ENCODE data around the gene KCNMA1. TPM values are rescaled to one million over a fixed set of nuclear protein-coding genes. Genes with fewer than 3 reads are reported as not detected.

The KCNMA1 gene
- total RNA-seq, 1 experiment from 2014 or later = 143 TPM

DNA sequence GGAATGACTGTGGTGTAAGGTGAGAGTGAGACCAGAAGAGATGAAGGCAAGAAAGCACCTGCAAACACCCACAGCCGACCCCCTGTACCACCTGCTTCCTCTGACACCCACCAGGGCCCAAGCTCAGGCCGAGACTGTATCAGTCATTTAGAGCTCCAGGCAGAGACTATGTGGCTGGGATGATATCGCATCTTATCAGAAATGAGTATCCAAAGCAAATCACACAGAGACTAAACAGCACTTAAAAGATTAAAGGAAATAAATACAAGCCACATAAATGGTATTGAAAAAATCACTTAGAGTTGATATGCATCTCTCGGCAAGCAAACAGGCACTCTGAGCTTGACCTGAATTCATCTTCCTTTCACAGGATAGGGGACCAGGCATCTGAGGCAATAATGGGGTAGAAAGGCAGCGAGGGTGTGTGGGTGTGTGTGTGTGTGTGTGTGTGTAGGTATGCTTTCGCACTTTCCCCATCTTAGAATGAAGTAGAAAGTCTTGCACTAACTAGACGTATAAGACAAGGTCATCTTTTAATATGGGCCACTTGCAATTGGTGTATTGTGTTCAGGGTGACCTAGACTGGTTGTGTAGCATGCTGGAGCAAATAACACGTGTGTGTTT lies 665.9 kb downstream of the KCNMA1 start:
- intact Hi-C loops (cut with micrococcal nuclease) = loop anchor here (5.0 kb wide), 6 partner anchors 36 to 779 kb away; no protein-coding TSS in a partner anchor
- no TSS peak for BruUV-seq (replicated peaks)
- ChIA-PET POLR2A (ENCODE audit: unreplicated experiment) (no interaction called here), CTCF (no interaction called here)
- H3K36me3 ChIP-seq (ENCODE audit: low read depth, low read length) = no peaks in the 10 kb centered on the region
- H3F3A ChIP-seq (ENCODE audit: low read length, unreplicated experiment) = no peaks in the 10 kb centered on the region
- H3K9ac ChIP-seq (ENCODE audit: low read length) = no peak overlapping the region
- no peak overlapping the region for H3K4me2 ChIP-seq (ENCODE audit: low read length)
- no peak overlapping the region for H3K27ac ChIP-seq (ENCODE audit: low read length)
- peaks cover 22% of the 10 kb centered on the region for H3K4me1 ChIP-seq (ENCODE audit: insufficient read depth, low read length)
- H3K27me3 ChIP-seq (ENCODE audit: low read length) = no peaks in the 10 kb centered on the region
- ATAC-seq (no peak), DNase-seq (no peak)
- H3K79me2 ChIP-seq (ENCODE audit: low read length) = no peaks in the 10 kb centered on the region
- peaks cover 10% of the 10 kb centered on the region; the same call in 1 of the 2 replicates for H4K20me1 ChIP-seq (ENCODE audit: low read length)
- no peak overlapping the region for H3K4me3 ChIP-seq (ENCODE audit: low read length)
- H2AFZ ChIP-seq (ENCODE audit: low read length) = no peak overlapping the region
- H3K9me2 ChIP-seq (replicated peaks; ENCODE audit: low read length) = no peaks in the 10 kb centered on the region
- H3K9me3 ChIP-seq (ENCODE audit: low read length) = no peaks in the 10 kb centered on the region
- no peak for TF ChIP-seq EZH2 (IDR thresholded peaks at IDR 0.05; ENCODE audit: low read length, unreplicated experiment)
- TF ChIP-seq, protein P1, sequence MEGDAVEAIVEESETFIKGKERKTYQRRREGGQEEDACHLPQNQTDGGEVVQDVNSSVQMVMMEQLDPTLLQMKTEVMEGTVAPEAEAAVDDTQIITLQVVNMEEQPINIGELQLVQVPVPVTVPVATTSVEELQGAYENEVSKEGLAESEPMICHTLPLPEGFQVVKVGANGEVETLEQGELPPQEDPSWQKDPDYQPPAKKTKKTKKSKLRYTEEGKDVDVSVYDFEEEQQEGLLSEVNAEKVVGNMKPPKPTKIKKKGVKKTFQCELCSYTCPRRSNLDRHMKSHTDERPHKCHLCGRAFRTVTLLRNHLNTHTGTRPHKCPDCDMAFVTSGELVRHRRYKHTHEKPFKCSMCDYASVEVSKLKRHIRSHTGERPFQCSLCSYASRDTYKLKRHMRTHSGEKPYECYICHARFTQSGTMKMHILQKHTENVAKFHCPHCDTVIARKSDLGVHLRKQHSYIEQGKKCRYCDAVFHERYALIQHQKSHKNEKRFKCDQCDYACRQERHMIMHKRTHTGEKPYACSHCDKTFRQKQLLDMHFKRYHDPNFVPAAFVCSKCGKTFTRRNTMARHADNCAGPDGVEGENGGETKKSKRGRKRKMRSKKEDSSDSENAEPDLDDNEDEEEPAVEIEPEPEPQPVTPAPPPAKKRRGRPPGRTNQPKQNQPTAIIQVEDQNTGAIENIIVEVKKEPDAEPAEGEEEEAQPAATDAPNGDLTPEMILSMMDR (conservative IDR thresholded peaks at IDR 0.05; ENCODE audit: low read depth, low read length) = no peak
- no peak for TF ChIP-seq EZH2phosphoT487 (IDR thresholded peaks at IDR 0.05; ENCODE audit: borderline replicate concordance, low read length)

DNA sequence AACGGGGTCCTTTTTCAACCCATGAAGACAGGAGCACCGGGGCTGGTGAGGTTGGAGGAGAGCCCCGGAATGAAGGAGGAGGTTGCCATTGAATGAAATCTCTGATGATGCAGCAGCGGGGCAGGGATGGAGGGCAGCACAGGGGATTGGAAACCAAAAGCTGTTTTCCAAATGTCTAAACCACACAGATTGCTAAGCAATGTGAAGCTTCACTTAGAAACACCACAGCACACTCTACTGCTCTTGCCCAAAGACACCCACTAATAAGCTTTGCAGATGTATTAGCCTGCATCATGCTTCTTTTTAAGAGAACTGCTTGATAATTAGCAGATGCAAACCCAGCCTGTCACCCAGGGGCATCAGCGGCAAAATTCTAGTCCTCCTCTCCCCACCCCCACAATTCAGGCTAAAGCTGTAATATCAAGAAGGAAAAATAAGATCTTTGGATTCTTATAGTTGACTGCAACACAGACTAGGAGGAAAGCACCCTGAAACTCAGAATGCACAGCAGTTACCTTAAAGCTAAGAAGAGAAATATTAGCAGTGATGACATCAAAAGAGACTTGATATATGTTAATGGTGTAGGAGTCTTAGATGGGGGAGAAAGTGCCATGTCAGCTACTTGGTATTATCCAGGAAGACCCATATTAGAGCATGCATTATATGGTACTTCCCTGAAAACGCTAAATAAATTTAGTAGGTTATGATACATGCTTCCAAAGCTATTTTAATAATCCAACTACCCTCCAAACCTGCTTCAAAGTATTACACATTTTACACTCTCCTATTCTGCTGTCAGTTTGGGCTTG lies 666.7 kb downstream of the KCNMA1 start:
- POLR2A ChIA-PET (ENCODE audit: unreplicated experiment) = no interaction called here
- CTCF ChIA-PET = no interaction called here
- no peak overlapping the region for H2AFZ ChIP-seq (ENCODE audit: low read length)
- no peaks in the 10 kb centered on the region for H3K36me3 ChIP-seq (ENCODE audit: low read depth, low read length)
- H4K20me1 ChIP-seq (ENCODE audit: low read length) = peaks cover 10% of the 10 kb centered on the region; the same call in 1 of the 2 replicates
- ATAC-seq (no peak), DNase-seq (no peak)
- peaks cover 22% of the 10 kb centered on the region for H3K4me1 ChIP-seq (ENCODE audit: insufficient read depth, low read length)
- no peak overlapping the region for H3K4me3 ChIP-seq (ENCODE audit: low read length)
- H3K9me2 ChIP-seq (replicated peaks; ENCODE audit: low read length) = no peaks in the 10 kb centered on the region
- no peaks in the 10 kb centered on the region for H3K27me3 ChIP-seq (ENCODE audit: low read length)
- intact Hi-C loops (cut with micrococcal nuclease) = loop anchor here (5.0 kb wide), 6 partner anchors 36 to 779 kb away; no protein-coding TSS in a partner anchor
- no peak overlapping the region for H3K4me2 ChIP-seq (ENCODE audit: low read length)
- H3K79me2 ChIP-seq (ENCODE audit: low read length) = no peaks in the 10 kb centered on the region
- no peaks in the 10 kb centered on the region for H3F3A ChIP-seq (ENCODE audit: low read length, unreplicated experiment)
- BruUV-seq (replicated peaks) = no TSS peak
- H3K27ac ChIP-seq (ENCODE audit: low read length) = no peak overlapping the region
- no peaks in the 10 kb centered on the region for H3K9me3 ChIP-seq (ENCODE audit: low read length)
- TF ChIP-seq EZH2phosphoT487 (IDR thresholded peaks at IDR 0.05; ENCODE audit: borderline replicate concordance, low read length) (no peak), EZH2 (IDR thresholded peaks at IDR 0.05; ENCODE audit: low read length, unreplicated experiment) (no peak)
- TF ChIP-seq, protein P1 (conservative IDR thresholded peaks at IDR 0.05; ENCODE audit: low read depth, low read length) = no peak
- H3K9ac ChIP-seq (ENCODE audit: low read length) = no peak overlapping the region

Measured in PC-3 (cell line).